Endodermal cell (in vitro differentiated cells): ENCODE measurements around the gene MAPK8IP1. TPM values are rescaled to one million over a fixed set of nuclear protein-coding genes. Genes with fewer than 3 reads are reported as not detected.

Experiments used
- DNase-seq: peaks from one replicate; pipeline ENCODE4 v3.0.0-alpha.2; 2017
- H3K27ac ChIP-seq: 2 replicates; pipeline ENCODE4 v1.5.1; 2013; ENCODE audit warnings: mild to moderate bottlenecking, low read depth, low read length, moderate library complexity
- H3K27me3 ChIP-seq: 2 replicates; pipeline ENCODE4 v1.6.1; 2013; ENCODE audit warnings: mild to moderate bottlenecking, low read length, moderate library complexity; ENCODE audit not compliant: insufficient read depth, control insufficient read depth, poor library complexity, severe bottlenecking
- H3K36me3 ChIP-seq: 2 replicates; pipeline ENCODE4 v1.7.0; 2013; ENCODE audit warnings: mild to moderate bottlenecking, low read length, moderate library complexity; ENCODE audit not compliant: control insufficient read depth, insufficient read depth
- H3K4me1 ChIP-seq: one replicate; pipeline ENCODE4 v1.7.0; 2013; ENCODE audit warnings: low read length; ENCODE audit not compliant: control insufficient read depth, insufficient read depth
- H3K4me3 ChIP-seq: 2 replicates; pipeline ENCODE4 v1.5.1; 2013; ENCODE audit warnings: mild to moderate bottlenecking, low read length, moderate library complexity
- H3K9ac ChIP-seq: 2 replicates; pipeline ENCODE4 v1.6.1; 2013; ENCODE audit warnings: mild to moderate bottlenecking, low read length, moderate library complexity; ENCODE audit not compliant: poor library complexity, severe bottlenecking; ENCODE audit errors: extremely low read depth
- H3K9me3 ChIP-seq: 2 replicates; pipeline ENCODE4 v1.6.1; 2013; ENCODE audit warnings: mild to moderate bottlenecking, low read length, moderate library complexity; ENCODE audit not compliant: control insufficient read depth
- H3K27ac Mint-ChIP-seq: 2 replicates; pipeline ENCODE4 v1.8.0; 2020; ENCODE audit warnings: mixed read lengths
- H3K27me3 Mint-ChIP-seq: 2 replicates; pipeline ENCODE4 v1.8.0; 2021; ENCODE audit warnings: mild to moderate bottlenecking, mixed read lengths; ENCODE audit not compliant: insufficient read depth
- H3K36me3 Mint-ChIP-seq: 2 replicates; pipeline ENCODE4 v1.8.0; 2020; ENCODE audit warnings: low read depth, mixed read lengths
- H3K4me1 Mint-ChIP-seq: 2 replicates; pipeline ENCODE4 v1.8.0; 2020; ENCODE audit warnings: mixed read lengths
- H3K4me3 Mint-ChIP-seq: 2 replicates; pipeline ENCODE4 v1.8.0; 2020; ENCODE audit warnings: mild to moderate bottlenecking, moderate library complexity, mixed read lengths
- H3K9me3 Mint-ChIP-seq: 2 replicates; pipeline ENCODE4 v1.8.0; 2020; ENCODE audit warnings: mild to moderate bottlenecking, mixed read lengths
- CTCF ChIP-seq: fragments of 200-600 bp; sonication (generic); conservative IDR thresholded peaks from 2 replicates; pipeline ENCODE4 v1.5.0; 2021; ENCODE audit warnings: antibody characterized with exemption, mild to moderate bottlenecking
- WGBS, 2 experiments: methylation state at CpG; one replicate each; pipeline versions ENCODE4 v1.1.5 to v1.1.7; 2013; ENCODE audit warnings: missing lambda C conversion rate in 2 of 2, mixed read lengths in 1 of 2; ENCODE audit not compliant: insufficient coverage in 1 of 2, insufficient read length in 1 of 2; 5-methylcytosine and 5-hydroxymethylcytosine counted together
- total RNA-seq, 2 donors: library from RNA; stranded (reverse); fragmentation: NEBNext Ultra II Directional in 1 of 2; extraction: Animal tissue kit (Norgen Biotek cat#: 25700) in 1 of 2; gene quantifications; 2 replicates in 1 of 2; 3 replicates in 1 of 2; pipeline ENCODE4 v1.2.1, GENCODE V29; 2021

Gene MAPK8IP1
- total RNA-seq, 2 donors from 2014 or later, result 11.2 to 12.8 TPM

GRCh38 chr11:45924036-45924915 is 38.8 kb downstream of the MAPK8IP1 start:
- peaks cover 2% of the 10 kb centered on the region for H3K36me3 Mint-ChIP-seq
- peaks cover 21% of the 10 kb centered on the region for H3K27me3 Mint-ChIP-seq
- peaks cover 35% of the 10 kb centered on the region for H3K27me3 ChIP-seq
- no peak overlapping the region for H3K27ac Mint-ChIP-seq
- no peaks in the 10 kb centered on the region for H3K36me3 ChIP-seq
- no peaks in the 10 kb centered on the region for H3K9me3 Mint-ChIP-seq
- no peak overlapping the region for H3K27ac ChIP-seq
- H3K4me1 Mint-ChIP-seq, result peaks cover 25% of the 10 kb centered on the region
- H3K4me3 ChIP-seq, result no peak overlapping the region
- DNase-seq, result peak; percentile 44
- WGBS, 2 experiments, result 91 to 93% methylated on average over 12 to 22 of the region's 22 CpGs
- TF ChIP-seq CTCF, result no peak
- peaks cover 2% of the 10 kb centered on the region for H3K4me1 ChIP-seq
- H3K4me3 Mint-ChIP-seq, result peak overlapping the region; percentile 67
- no peaks in the 10 kb centered on the region for H3K9me3 ChIP-seq
- no peak overlapping the region for H3K9ac ChIP-seq

- Mint-ChIP-seq H3K36me3 (peaks cover 2% of the 10 kb centered on the region), H3K4me3 (no peak overlapping the region), H3K4me1 (peaks cover 22% of the 10 kb centered on the region), H3K27ac (no peak overlapping the region), H3K9me3 (no peaks in the 10 kb centered on the region), H3K27me3 (peaks cover 21% of the 10 kb centered on the region)
- WGBS, 2 experiments, result 91 to 95% methylated on average over 6 of the region's 6 CpGs
- no peak overlapping the region for H3K9ac ChIP-seq
- no peaks in the 10 kb centered on the region for H3K36me3 ChIP-seq
- no peak overlapping the region for H3K27ac ChIP-seq
- H3K4me1 ChIP-seq, result peaks cover 2% of the 10 kb centered on the region
- TF ChIP-seq CTCF, result no peak
- no peak overlapping the region for H3K4me3 ChIP-seq
- H3K9me3 ChIP-seq, result no peaks in the 10 kb centered on the region
- peaks cover 35% of the 10 kb centered on the region for H3K27me3 ChIP-seq
- DNase-seq, result peak; percentile 41
Measured at GRCh38 chr11:45924927-45925326, 39.5 kb downstream of the MAPK8IP1 start.

GRCh38 chr11:45925550-45925949 is 40.1 kb downstream of the MAPK8IP1 start:
- 91 to 100% methylated on average over 1 to 2 of the region's 3 CpGs for WGBS, 2 experiments

More at GRCh38 chr11:45925550-45925949, 40.1 kb downstream of the MAPK8IP1 start:
- no peaks in the 10 kb centered on the region for H3K9me3 ChIP-seq
- peaks cover 21% of the 10 kb centered on the region for H3K27me3 Mint-ChIP-seq
- peaks cover 33% of the 10 kb centered on the region for H3K27me3 ChIP-seq
- H3K4me1 ChIP-seq, result peaks cover 2% of the 10 kb centered on the region
- peaks cover 2% of the 10 kb centered on the region for H3K36me3 Mint-ChIP-seq
- no peaks in the 10 kb centered on the region for H3K9me3 Mint-ChIP-seq
- H3K27ac ChIP-seq, result no peak overlapping the region
- peaks cover 15% of the 10 kb centered on the region for H3K4me1 Mint-ChIP-seq
- no peak overlapping the region for H3K4me3 Mint-ChIP-seq
- H3K36me3 ChIP-seq, result no peaks in the 10 kb centered on the region
- no peak for DNase-seq
- no peak overlapping the region for H3K27ac Mint-ChIP-seq
- TF ChIP-seq CTCF, result no peak
- H3K4me3 ChIP-seq, result no peak overlapping the region
- no peak overlapping the region for H3K9ac ChIP-seq
